GM19455 (cell line): ENCODE data around the gene MAP10.

Experiments used
- ATAC-seq: cut with Tn5 transposase; IDR thresholded peaks from one replicate; pipeline ENCODE4 v1.9.1; 2021; ENCODE audit not compliant: unreplicated experiment

Gene MAP10

GRCh38 chr1:232795497-232796053 is 9.6 kb upstream of the MAP10 start:
- ATAC-seq: no peak

GRCh38 chr1:232797856-232798510 is 7.2 kb upstream of the MAP10 start:
- no peak for ATAC-seq

GRCh38 chr1:232798920-232799319 is 6.3 kb upstream of the MAP10 start:
- no peak for ATAC-seq

GRCh38 chr1:232806186-232806510 is 932 bp downstream of the MAP10 start:
- ATAC-seq: no peak

- ATAC-seq: no peak
These were observed 5.6 kb downstream of the MAP10 start for GRCh38 chr1:232810856-232811255.

GRCh38 chr1:232812560-232812959 is 7.3 kb downstream of the MAP10 start:
- no peak for ATAC-seq

- no peak for ATAC-seq
These were observed 7.9 kb downstream of the MAP10 start for GRCh38 chr1:232813097-232813496.

GRCh38 chr1:232813760-232814159 is 8.5 kb downstream of the MAP10 start:
- ATAC-seq: no peak

GRCh38 chr1:232816324-232816723 is 11.1 kb downstream of the MAP10 start:
- no peak for ATAC-seq

- no peak for ATAC-seq
These were observed 12.8 kb downstream of the MAP10 start for GRCh38 chr1:232818040-232818439.

GRCh38 chr1:232820431-232820830 is 15.2 kb downstream of the MAP10 start:
- no peak for ATAC-seq

- no peak for ATAC-seq
These were observed 17.3 kb downstream of the MAP10 start for GRCh38 chr1:232822530-232822929.

- ATAC-seq: no peak
These were observed 21.1 kb downstream of the MAP10 start for GRCh38 chr1:232826318-232826717.

- no peak for ATAC-seq
These were observed 25.4 kb downstream of the MAP10 start for GRCh38 chr1:232830661-232831060.

GRCh38 chr1:232831895-232832294 is 26.7 kb downstream of the MAP10 start:
- ATAC-seq: no peak

- ATAC-seq: no peak
These were observed 28.9 kb downstream of the MAP10 start for GRCh38 chr1:232834066-232834465.

GRCh38 chr1:232835166-232835565 is 29.9 kb downstream of the MAP10 start:
- ATAC-seq: no peak

- ATAC-seq: no peak
These were observed 31.9 kb downstream of the MAP10 start for GRCh38 chr1:232837087-232837486.

GRCh38 chr1:232841823-232842565 is 36.8 kb downstream of the MAP10 start:
- ATAC-seq: no peak

GRCh38 chr1:232844791-232845190 is 39.6 kb downstream of the MAP10 start:
- no peak for ATAC-seq

- no peak for ATAC-seq
These were observed 40.3 kb downstream of the MAP10 start for GRCh38 chr1:232845406-232845955.

- no peak for ATAC-seq
These were observed 46.3 kb downstream of the MAP10 start for GRCh38 chr1:232851532-232851931.
